Measurements from ENCODE around the gene AHRR.

- TF ChIP-seq EP300 (IDR thresholded peaks at IDR 0.05; ENCODE audit: low read depth) (no peak), CTCF (IDR thresholded peaks at IDR 0.05) (no peak)
Observed at GRCh38 chr5:364497-364896, 43.0 kb downstream of the AHRR start.

Data from transverse colon (tissue), 3 donors.